Hepatocyte (in vitro differentiated cells): ENCODE results near the gene CHAD.

Source experiments
- EZH2 ChIP-seq: fragments of 200-600 bp; sonication (generic); IDR thresholded peaks from 2 replicates; pipeline ENCODE4 v1.6.1; 2016; ENCODE audit warnings: antibody characterized with exemption, mild to moderate bottlenecking, borderline replicate concordance
- EZH2phosphoT487 ChIP-seq: fragments of 200-600 bp; sonication (generic); IDR thresholded peaks from one replicate; pipeline ENCODE4 v1.6.1; 2018; ENCODE audit warnings: antibody characterized with exemption, mild to moderate bottlenecking, low read depth, moderate library complexity; ENCODE audit not compliant: unreplicated experiment, severe bottlenecking
- TF ChIP-seq, protein P1 (sequence below): fragments of 200-600 bp; sonication (generic); IDR thresholded peaks from 2 replicates; pipeline ENCODE4 v1.5.1; 2016; ENCODE audit warnings: antibody characterized with exemption, mild to moderate bottlenecking; ENCODE audit not compliant: poor library complexity

DNA sequence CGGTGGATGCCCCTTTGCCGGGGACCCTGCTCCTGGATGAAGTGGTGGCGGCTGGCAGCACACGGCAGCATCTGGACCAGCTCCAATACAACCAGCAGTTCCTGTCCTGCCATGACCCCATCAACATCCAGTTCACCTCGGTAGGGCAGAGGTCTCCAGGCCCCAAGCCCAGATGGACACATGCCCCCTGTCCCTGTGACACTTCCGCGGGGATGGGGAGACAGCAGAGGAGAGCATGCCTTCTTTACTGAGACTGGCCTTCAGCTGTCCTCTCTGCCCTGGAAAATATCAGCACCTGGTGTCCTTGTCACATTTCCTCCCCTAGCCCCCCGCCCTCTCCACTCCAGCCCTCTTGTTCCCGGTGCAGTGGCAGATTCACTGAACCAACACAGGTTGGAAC, 6.2 kb downstream of the CHAD start:
- TF ChIP-seq, protein P1, sequence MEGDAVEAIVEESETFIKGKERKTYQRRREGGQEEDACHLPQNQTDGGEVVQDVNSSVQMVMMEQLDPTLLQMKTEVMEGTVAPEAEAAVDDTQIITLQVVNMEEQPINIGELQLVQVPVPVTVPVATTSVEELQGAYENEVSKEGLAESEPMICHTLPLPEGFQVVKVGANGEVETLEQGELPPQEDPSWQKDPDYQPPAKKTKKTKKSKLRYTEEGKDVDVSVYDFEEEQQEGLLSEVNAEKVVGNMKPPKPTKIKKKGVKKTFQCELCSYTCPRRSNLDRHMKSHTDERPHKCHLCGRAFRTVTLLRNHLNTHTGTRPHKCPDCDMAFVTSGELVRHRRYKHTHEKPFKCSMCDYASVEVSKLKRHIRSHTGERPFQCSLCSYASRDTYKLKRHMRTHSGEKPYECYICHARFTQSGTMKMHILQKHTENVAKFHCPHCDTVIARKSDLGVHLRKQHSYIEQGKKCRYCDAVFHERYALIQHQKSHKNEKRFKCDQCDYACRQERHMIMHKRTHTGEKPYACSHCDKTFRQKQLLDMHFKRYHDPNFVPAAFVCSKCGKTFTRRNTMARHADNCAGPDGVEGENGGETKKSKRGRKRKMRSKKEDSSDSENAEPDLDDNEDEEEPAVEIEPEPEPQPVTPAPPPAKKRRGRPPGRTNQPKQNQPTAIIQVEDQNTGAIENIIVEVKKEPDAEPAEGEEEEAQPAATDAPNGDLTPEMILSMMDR: no peak
- TF ChIP-seq EZH2: no peak
- no peak for TF ChIP-seq EZH2phosphoT487
